Cardiac fibroblast (primary cell): ENCODE results near the gene TREX2.

Experiments
- DNase-seq, 2 donors: peaks; one replicate each; pipeline versions ENCODE4 v3.0.0 to v3.0.0-alpha.2; 2010; ENCODE audit warnings: low read depth in 2 of 2
- H3K4me3 ChIP-seq, 2 donors: replicated peaks in 1 of 2; 1 replicate in 1 of 2; 2 replicates in 1 of 2; pipeline ENCODE4 v1.5.1; 2011; ENCODE audit warnings: low read depth in 2 of 2, low read length in 2 of 2, mild to moderate bottlenecking in 2 of 2, moderate library complexity in 1 of 2
- TF ChIP-seq, protein P1 (sequence below): IDR thresholded peaks from one replicate; pipeline ENCODE4 v1.5.1; 2011; ENCODE audit warnings: low read depth, mild to moderate bottlenecking, low read length, inconsistent platforms

Gene TREX2

DNA sequence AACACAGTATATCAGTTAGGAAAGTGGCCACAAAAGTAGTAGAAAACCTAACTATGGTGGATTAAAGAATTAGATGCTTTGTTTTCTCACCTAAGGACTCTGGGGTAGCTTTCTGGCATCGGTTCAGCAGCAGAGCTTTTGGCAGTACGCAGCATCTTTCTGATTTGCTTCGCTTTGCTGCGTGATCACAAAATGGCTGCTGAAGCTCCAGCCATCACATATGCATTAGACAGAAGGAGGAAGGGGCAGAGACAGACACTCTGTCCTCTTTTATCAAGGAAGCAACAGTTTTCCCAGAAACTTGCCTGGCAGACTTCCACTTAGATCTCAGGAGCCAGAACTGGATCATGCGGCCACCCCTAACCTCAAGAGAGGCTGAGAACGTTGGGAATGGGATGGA, 15.1 kb downstream of the TREX2 start:
- no peak for DNase-seq

GRCh38 chrX:153426204-153426603, 19.7 kb downstream of the TREX2 start:
- TF ChIP-seq, protein P1, sequence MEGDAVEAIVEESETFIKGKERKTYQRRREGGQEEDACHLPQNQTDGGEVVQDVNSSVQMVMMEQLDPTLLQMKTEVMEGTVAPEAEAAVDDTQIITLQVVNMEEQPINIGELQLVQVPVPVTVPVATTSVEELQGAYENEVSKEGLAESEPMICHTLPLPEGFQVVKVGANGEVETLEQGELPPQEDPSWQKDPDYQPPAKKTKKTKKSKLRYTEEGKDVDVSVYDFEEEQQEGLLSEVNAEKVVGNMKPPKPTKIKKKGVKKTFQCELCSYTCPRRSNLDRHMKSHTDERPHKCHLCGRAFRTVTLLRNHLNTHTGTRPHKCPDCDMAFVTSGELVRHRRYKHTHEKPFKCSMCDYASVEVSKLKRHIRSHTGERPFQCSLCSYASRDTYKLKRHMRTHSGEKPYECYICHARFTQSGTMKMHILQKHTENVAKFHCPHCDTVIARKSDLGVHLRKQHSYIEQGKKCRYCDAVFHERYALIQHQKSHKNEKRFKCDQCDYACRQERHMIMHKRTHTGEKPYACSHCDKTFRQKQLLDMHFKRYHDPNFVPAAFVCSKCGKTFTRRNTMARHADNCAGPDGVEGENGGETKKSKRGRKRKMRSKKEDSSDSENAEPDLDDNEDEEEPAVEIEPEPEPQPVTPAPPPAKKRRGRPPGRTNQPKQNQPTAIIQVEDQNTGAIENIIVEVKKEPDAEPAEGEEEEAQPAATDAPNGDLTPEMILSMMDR = no peak
- no peak for DNase-seq

More for the DNA sequence above, 15.1 kb downstream of the TREX2 start:
- TF ChIP-seq, protein P1 = no peak
- H3K4me3 ChIP-seq = no peak overlapping the region

GRCh38 chrX:153423652-153424051, 22.2 kb downstream of the TREX2 start:
- DNase-seq = peak in 1 of 2 donors; percentile 28
- TF ChIP-seq, protein P1 = no peak

More at GRCh38 chrX:153426204-153426603, 19.7 kb downstream of the TREX2 start:
- H3K4me3 ChIP-seq = no peak overlapping the region

GRCh38 chrX:153421856-153422255, 24.0 kb downstream of the TREX2 start:
- H3K4me3 ChIP-seq = no peak overlapping the region
- no peak for DNase-seq
- TF ChIP-seq, protein P1 = no peak

More at GRCh38 chrX:153423652-153424051, 22.2 kb downstream of the TREX2 start:
- no peak overlapping the region for H3K4me3 ChIP-seq

GRCh38 chrX:153420851-153421599, 24.8 kb downstream of the TREX2 start:
- H3K4me3 ChIP-seq = no peak overlapping the region
- DNase-seq = no peak
- TF ChIP-seq, protein P1 = no peak

- DNase-seq = no peak
- TF ChIP-seq, protein P1 = no peak
- no peak overlapping the region for H3K4me3 ChIP-seq
These were observed 28.2 kb downstream of the TREX2 start for GRCh38 chrX:153417637-153418036.
